Measurements from ENCODE around the gene C4A.
"Not testable (repeated sequence)": the region's sequence is repeated elsewhere in the genome, so short reads cannot be mapped to it uniquely, and the experiment has no call there.

C4A gene

GRCh38 chr6:31981744-31982143 lies at the start of gene C4A:
Gene C4A (plus strand): TSS chr6:31982057. CDS start chr6:31982108, 51 bp downstream.
- not testable (repeated sequence) for DNase-seq (ENCODE audit: low spot score)

DNA sequence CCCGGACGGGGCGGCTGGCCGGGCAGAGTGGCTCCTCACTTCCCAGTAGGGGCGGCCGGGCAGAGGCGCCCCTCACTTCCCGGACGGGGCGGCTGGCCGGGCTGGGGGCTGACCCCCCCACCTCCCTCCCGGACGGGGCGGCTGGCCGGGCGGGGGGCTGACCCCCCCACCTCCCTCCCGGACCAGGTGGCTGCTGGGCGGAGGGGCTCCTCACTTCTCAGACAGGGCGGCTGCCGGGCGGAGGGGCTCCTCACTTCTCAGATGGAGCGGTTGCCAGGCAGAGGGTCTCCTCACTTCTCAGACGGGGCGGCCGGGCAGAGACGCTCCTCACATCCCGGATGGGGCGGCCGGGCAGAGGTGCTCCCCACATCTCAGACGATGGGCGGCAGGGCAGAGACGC lies 49.7 kb upstream of the C4A start:
- DNase-seq (ENCODE audit: low spot score) = not testable (repeated sequence)

- DNase-seq (ENCODE audit: low spot score) = no peak
These were observed 48.3 kb upstream of the C4A start for GRCh38 chr6:31933537-31933936.

- no peak for DNase-seq (ENCODE audit: low spot score)
These were observed 46.8 kb upstream of the C4A start for GRCh38 chr6:31935021-31935420.

GRCh38 chr6:31935823-31936222 lies 46.0 kb upstream of the C4A start:
- DNase-seq (ENCODE audit: low spot score) = no peak

DNA sequence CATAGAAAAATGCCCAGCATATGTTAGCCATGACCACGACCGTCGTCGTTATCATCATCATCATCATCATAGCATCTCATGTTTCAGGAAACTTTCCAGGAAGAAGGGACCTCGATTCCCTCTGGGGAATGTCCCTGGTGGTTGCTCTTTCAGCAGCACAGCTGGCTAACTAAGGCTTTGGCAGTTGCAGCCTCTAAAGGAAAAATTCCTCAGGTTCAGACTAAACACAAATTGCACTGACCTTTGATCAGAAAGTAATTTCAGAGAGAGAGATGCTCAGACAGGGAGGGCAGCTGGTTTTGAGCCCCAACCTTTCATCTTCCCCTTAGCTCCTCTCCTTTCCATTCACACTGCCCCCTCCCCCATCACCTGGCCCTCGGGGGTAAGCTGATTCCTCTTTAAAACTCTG lies 41.6 kb upstream of the C4A start:
- DNase-seq (ENCODE audit: low spot score) = no peak

DNA sequence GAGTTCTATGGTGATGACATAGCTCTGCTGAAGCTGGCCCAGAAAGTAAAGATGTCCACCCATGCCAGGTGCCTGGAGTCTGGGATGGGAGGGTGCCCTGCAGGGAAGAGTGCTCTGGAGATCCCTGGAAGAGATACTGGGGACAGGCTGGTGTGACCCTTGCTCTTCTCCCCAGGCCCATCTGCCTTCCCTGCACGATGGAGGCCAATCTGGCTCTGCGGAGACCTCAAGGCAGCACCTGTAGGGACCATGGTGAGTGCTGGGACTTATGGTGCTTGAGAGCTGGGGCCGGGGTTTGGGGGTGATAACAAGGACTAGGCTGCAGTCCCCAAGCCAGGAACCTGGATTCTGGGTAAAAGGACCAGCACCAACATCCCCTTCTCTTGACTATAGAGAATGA lies 38.1 kb upstream of the C4A start:
- no peak for DNase-seq (ENCODE audit: low spot score)

DNA sequence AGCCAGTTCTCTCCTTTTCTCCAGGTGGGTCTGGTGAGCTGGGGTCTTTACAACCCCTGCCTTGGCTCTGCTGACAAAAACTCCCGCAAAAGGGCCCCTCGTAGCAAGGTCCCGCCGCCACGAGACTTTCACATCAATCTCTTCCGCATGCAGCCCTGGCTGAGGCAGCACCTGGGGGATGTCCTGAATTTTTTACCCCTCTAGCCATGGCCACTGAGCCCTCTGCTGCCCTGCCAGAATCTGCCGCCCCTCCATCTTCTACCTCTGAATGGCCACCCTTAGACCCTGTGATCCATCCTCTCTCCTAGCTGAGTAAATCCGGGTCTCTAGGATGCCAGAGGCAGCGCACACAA lies 36.7 kb upstream of the C4A start:
- DNase-seq (ENCODE audit: low spot score) = no peak

DNA sequence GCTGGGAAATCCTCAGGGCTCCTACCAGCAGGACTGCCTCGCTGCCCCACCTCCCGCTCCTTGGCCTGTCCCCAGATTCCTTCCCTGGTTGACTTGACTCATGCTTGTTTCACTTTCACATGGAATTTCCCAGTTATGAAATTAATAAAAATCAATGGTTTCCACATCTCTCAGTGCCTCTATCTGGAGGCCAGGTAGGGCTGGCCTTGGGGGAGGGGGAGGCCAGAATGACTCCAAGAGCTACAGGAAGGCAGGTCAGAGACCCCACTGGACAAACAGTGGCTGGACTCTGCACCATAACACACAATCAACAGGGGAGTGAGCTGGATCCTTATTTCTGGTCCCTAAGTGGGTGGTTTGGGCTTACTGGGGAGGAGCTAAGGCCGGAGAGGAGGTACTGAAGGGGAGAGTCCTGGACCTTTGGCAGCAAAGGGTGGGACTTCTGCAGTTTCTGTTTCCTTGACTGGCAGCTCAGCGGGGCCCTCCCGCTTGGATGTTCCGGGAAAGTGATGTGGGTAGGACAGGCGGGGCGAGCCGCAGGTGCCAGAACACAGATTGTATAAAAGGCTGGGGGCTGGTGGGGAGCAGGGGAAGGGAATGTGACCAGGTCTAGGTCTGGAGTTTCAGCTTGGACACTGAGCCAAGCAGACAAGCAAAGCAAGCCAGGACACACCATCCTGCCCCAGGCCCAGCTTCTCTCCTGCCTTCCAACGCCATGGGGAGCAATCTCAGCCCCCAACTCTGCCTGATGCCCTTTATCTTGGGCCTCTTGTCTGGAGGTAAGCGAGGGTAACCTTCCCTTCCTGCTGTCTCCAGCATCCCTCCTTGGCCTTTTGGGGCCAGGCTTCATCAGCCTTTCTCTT lies 36.1 kb upstream of the C4A start, which contains the start of gene CFB:
TSS of gene CFB (plus strand) at position 589 of the 863 bp plus-strand sequence. CDS start at position 716, 127 bp downstream.
- no peak for DNase-seq (ENCODE audit: low spot score)

DNA sequence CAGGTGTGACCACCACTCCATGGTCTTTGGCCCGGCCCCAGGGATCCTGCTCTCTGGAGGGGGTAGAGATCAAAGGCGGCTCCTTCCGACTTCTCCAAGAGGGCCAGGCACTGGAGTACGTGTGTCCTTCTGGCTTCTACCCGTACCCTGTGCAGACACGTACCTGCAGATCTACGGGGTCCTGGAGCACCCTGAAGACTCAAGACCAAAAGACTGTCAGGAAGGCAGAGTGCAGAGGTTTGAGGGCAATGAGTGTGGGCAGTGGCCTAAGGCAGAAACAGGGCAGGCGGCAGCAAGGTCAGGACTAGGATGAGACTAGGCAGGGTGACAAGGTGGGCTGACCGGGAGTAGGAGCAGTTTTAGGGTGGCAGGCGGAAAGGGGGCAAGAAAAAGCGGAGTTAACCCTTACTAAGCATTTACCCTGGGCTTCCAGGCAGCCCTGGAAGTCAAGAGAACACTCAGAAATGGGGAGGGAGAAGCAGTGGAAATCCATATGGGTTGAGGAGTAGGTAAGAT lies 35.4 kb upstream of the C4A start:
- DNase-seq (ENCODE audit: low spot score) = no peak

- no peak for DNase-seq (ENCODE audit: low spot score)
These were observed 34.7 kb upstream of the C4A start for GRCh38 chr6:31947070-31947675.

DNA sequence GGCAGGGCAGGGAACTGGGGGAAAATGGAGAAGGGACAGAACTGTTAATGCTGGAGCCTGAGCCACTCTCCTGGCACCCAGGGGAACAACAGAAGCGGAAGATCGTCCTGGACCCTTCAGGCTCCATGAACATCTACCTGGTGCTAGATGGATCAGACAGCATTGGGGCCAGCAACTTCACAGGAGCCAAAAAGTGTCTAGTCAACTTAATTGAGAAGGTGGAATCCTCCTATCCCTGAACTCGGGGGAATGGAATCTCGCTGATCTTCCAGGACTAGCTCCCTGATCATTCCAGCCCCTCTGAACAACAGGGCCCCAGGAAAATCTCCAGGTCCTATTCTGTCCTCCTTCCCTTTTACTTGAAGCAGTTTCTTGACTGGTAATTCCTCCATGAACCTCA lies 34.0 kb upstream of the C4A start:
- DNase-seq (ENCODE audit: low spot score) = no peak

DNA sequence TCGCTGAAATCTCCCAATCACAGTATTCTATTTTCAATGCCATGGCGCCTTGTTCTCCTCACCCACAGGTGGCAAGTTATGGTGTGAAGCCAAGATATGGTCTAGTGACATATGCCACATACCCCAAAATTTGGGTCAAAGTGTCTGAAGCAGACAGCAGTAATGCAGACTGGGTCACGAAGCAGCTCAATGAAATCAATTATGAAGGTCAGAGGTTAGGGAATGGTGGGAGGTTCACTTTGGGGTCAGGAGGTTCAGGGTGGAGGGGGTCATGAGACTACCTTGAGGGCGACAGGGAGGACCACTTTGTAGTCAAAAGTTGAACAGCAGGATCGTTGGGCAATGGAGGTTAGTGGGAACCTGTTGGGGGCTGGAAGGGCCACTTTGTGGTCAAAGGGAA lies 33.6 kb upstream of the C4A start:
- no peak for DNase-seq (ENCODE audit: low spot score)

- peak; percentile 12 for DNase-seq (ENCODE audit: low spot score)
These were observed 33.0 kb upstream of the C4A start for GRCh38 chr6:31948753-31949413.

DNA sequence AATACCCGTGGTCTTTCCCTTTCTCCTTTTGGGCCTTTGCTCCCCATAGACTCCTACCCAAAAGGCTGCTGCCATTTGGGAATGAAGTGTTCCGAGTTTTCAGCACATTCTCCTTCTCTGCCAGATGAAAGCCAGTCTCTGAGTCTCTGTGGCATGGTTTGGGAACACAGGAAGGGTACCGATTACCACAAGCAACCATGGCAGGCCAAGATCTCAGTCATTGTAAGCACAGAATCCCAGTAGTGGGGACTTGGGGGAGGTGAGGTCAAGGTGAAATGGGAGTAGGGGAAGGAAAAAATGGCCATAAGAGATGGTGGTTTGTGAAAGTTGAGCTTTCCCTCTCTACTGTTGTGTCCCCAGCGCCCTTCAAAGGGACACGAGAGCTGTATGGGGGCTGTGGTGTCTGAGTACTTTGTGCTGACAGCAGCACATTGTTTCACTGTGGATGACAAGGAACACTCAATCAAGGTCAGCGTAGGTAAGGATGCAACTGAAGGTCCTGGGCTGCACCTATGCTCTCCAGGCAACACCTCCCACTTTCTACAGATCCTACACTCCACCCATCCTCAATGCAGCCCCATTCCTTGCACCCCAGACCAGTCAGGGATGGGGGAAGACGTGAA lies 31.8 kb upstream of the C4A start:
- DNase-seq (ENCODE audit: low spot score) = no peak

DNA sequence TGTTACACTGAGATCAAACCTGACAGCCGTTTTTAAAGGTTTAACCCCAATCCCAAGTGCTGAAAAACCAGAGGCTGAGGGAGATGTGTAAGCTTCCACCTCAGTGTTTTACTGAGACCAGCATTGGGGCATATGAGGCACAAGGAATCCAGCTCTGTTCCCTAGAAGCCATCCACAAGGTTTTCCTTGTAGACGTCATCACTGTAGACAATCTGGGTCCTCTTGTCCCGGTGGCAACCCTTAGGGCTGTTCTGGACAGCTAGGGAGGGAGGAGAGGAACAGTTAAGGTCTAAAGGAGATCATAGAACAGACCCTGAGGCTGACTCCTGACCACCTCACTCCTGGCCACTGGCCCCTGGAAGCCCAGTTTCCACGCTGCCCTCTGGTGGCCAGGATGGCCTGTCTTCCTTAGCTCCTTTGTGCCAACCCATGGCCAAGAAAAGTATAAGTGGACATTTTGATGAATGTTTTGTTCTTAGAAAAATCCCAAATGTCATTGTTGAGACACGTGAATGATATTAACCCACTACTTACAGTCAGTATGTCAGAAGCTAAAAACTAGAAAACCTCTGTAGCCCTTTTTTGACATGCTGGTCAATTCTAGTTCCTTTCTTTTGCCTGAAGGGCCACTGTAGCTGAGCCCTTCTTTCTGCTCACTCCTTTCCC lies 29.6 kb upstream of the C4A start:
- DNase-seq (ENCODE audit: low spot score) = peak; percentile 47

DNA sequence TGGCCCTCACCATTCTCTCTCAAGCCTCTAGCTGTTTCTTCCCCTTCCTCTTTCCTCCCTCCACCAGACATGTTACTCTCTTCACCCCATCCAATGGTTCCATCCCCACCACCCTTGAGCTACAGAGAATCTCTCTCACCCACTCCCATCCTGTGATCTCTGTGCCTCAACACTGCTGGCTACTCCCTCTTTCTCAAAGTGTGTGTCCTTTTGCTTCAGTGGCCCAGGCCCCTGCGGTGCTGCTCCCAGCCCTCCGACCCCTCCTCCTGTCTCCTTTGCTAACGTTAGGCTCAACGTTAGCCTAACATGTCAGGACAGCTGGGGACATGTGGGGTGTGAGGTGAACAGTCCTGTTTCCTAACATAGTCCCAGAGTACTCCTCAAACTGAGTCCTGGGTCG lies 29.0 kb upstream of the C4A start:
- no peak for DNase-seq (ENCODE audit: low spot score)

- DNase-seq (ENCODE audit: low spot score) = no peak
These were observed 27.3 kb upstream of the C4A start for GRCh38 chr6:31954511-31954910.

DNA sequence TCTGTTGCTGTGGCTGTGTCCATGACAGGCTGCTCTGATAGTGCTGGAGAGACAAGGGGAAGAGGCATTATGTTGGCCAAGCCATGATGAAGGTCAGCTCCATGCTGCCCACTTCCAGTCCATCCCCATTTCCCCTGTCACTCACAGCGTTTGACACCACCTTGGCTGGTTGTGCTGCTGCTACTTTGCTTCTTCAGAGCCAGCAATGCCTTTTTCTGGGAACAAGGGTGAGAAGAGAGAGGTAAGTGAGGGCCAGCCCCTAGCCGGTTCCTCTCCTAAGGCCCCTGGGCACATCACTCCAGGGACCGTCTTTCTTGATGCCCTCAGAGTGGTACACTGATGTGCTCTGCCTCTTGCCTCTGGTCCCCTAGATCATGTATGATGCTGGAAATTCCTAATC lies 25.1 kb upstream of the C4A start:
- no peak for DNase-seq (ENCODE audit: low spot score)

GRCh38 chr6:31958412-31958740 lies 23.5 kb upstream of the C4A start:
- no peak for DNase-seq (ENCODE audit: low spot score)

- DNase-seq (ENCODE audit: low spot score) = peak; percentile 98
These were observed 22.8 kb upstream of the C4A start, which contains the start of the genes NELFE and SKIC2 for GRCh38 chr6:31958741-31959739. Gene NELFE (minus strand): TSS chr6:31958971. CDS start chr6:31958446, 525 bp downstream. Gene SKIC2 (plus strand): TSS chr6:31959175. CDS start chr6:31959193, 18 bp downstream.
